LNCaP clone FGC (cell line): ENCODE data around the gene RNF32.

ENCODE experiments used
- DNase-seq: peaks from one replicate; pipeline ENCODE4 v3.0.0-alpha.2; 2011; ENCODE audit warnings: low read depth
- H3K4me3 ChIP-seq: 2 replicates; pipeline ENCODE4 v1.5.1; 2011; ENCODE audit warnings: mild to moderate bottlenecking, low read depth, low read length, control low read depth
- CTCF ChIP-seq: IDR thresholded peaks from 2 replicates; pipeline ENCODE4 v1.5.1; 2012; ENCODE audit warnings: mild to moderate bottlenecking; ENCODE audit not compliant: control insufficient read depth, insufficient read depth; ENCODE audit errors: extremely low read depth

RNF32 gene

GRCh38 chr7:156656598-156656997 is 16.0 kb downstream of the RNF32 start:
- no peak overlapping the region for H3K4me3 ChIP-seq
- DNase-seq: no peak
- TF ChIP-seq CTCF: no peak

GRCh38 chr7:156657681-156658080 is 17.1 kb downstream of the RNF32 start:
- TF ChIP-seq CTCF: no peak
- H3K4me3 ChIP-seq: no peak overlapping the region
- no peak for DNase-seq

GRCh38 chr7:156659203-156659602 is 18.6 kb downstream of the RNF32 start:
- no peak for DNase-seq
- TF ChIP-seq CTCF: no peak
- H3K4me3 ChIP-seq: no peak overlapping the region

- no peak for DNase-seq
- H3K4me3 ChIP-seq: no peak overlapping the region
- no peak for TF ChIP-seq CTCF
These were observed 19.4 kb downstream of the RNF32 start for GRCh38 chr7:156659961-156660360.

GRCh38 chr7:156661637-156662036 is 21.1 kb downstream of the RNF32 start:
- TF ChIP-seq CTCF: no peak
- DNase-seq: no peak

GRCh38 chr7:156662277-156662676 is 21.7 kb downstream of the RNF32 start:
- no peak overlapping the region for H3K4me3 ChIP-seq
- DNase-seq: no peak
- TF ChIP-seq CTCF: no peak

More at GRCh38 chr7:156661637-156662036, 21.1 kb downstream of the RNF32 start:
- no peak overlapping the region for H3K4me3 ChIP-seq

- no peak for TF ChIP-seq CTCF
These were observed 24.5 kb downstream of the RNF32 start for GRCh38 chr7:156665101-156665500.

More at GRCh38 chr7:156665101-156665500, 24.5 kb downstream of the RNF32 start:
- DNase-seq: no peak
- no peak overlapping the region for H3K4me3 ChIP-seq
